HL-60 (cell line): Measurements from ENCODE around the gene SOX6.
"Not testable (repeated sequence)": the region's sequence is repeated elsewhere in the genome, so short reads cannot be mapped to it uniquely, and the experiment has no call there.

Experiments
- DNase-seq, 2 experiments: peaks; one replicate each; pipeline ENCODE4 v3.0.0-alpha.2; 2010 to 2020; ENCODE audit warnings: low read depth in 1 of 2, low spot score in 1 of 2
- H3K27ac ChIP-seq: fragments of 250-450 bp; sonication (Bioruptor Pico); replicated peaks from 2 replicates; pipeline ENCODE4 v1.5.1; 2020; ENCODE audit warnings: mild to moderate bottlenecking, moderate library complexity
- H3K27me3 ChIP-seq: fragments of 250-450 bp; sonication (Bioruptor Pico); 2 replicates; pipeline ENCODE4 v1.5.1; 2021; ENCODE audit warnings: mild to moderate bottlenecking, moderate library complexity; ENCODE audit not compliant: insufficient read depth, poor library complexity, severe bottlenecking
- H3K4me3 ChIP-seq: replicated peaks from 2 replicates; pipeline ENCODE4 v1.5.1; 2011; ENCODE audit warnings: mild to moderate bottlenecking, control low read depth, low read length; ENCODE audit not compliant: insufficient read depth
- GABPA ChIP-seq: IDR thresholded peaks from 2 replicates; pipeline ENCODE4 v1.6.1; 2012; ENCODE audit warnings: low read depth
- POLR2AphosphoS5 ChIP-seq: IDR thresholded peaks from 2 replicates; pipeline ENCODE4 v1.6.1; 2012; ENCODE audit warnings: low read depth
- REST ChIP-seq: IDR thresholded peaks from 2 replicates; pipeline ENCODE4 v1.6.1; 2012; ENCODE audit warnings: low read depth; ENCODE audit not compliant: insufficient replicate concordance
- SPI1 ChIP-seq: IDR thresholded peaks from 2 replicates; pipeline ENCODE4 v1.6.1; 2012; ENCODE audit warnings: low read depth, mild to moderate bottlenecking, borderline replicate concordance
- TF ChIP-seq, protein P1 (sequence below): IDR thresholded peaks from one replicate; pipeline ENCODE4 v1.5.1; 2011; ENCODE audit warnings: low read length, control low read depth, inconsistent platforms; ENCODE audit not compliant: insufficient read depth

Gene SOX6

DNA sequence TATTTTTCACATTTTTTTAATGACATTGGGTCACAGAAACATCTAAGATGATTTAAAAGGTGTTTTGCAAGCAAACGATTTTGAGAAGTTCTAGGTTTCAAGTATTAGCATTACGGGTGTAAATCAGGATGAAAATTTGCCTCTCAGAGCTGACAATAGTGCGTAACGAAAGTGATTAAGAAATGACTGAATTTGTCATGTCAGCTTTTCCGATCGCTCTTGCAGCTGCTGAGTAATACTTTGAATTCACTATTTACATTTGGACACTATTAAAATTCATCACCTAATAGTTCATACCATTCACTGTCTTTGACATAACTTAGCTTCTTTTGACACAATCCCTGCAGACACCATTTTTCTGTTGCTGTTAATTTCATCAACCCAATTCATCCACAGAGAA, 205.2 kb downstream of the SOX6 start:
- no peak for DNase-seq
- no peak overlapping the region for H3K27ac ChIP-seq
- TF ChIP-seq GABPA, result no peak
- TF ChIP-seq SPI1, result no peak
- TF ChIP-seq POLR2AphosphoS5, result no peak
- TF ChIP-seq REST, result no peak
- TF ChIP-seq, protein P1, sequence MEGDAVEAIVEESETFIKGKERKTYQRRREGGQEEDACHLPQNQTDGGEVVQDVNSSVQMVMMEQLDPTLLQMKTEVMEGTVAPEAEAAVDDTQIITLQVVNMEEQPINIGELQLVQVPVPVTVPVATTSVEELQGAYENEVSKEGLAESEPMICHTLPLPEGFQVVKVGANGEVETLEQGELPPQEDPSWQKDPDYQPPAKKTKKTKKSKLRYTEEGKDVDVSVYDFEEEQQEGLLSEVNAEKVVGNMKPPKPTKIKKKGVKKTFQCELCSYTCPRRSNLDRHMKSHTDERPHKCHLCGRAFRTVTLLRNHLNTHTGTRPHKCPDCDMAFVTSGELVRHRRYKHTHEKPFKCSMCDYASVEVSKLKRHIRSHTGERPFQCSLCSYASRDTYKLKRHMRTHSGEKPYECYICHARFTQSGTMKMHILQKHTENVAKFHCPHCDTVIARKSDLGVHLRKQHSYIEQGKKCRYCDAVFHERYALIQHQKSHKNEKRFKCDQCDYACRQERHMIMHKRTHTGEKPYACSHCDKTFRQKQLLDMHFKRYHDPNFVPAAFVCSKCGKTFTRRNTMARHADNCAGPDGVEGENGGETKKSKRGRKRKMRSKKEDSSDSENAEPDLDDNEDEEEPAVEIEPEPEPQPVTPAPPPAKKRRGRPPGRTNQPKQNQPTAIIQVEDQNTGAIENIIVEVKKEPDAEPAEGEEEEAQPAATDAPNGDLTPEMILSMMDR, result no peak

GRCh38 chr11:16149476-16149875, 206.9 kb downstream of the SOX6 start:
- Histone ChIP-seq H3K27ac (no peak overlapping the region), H3K4me3 (no peak overlapping the region), H3K27me3 (no peaks in the 10 kb centered on the region)
- no peak for DNase-seq
- TF ChIP-seq SPI1 (no peak), REST (no peak), GABPA (no peak), POLR2AphosphoS5 (no peak)
- TF ChIP-seq, protein P1, result no peak

More for the DNA sequence above, 205.2 kb downstream of the SOX6 start:
- no peaks in the 10 kb centered on the region for H3K27me3 ChIP-seq
- H3K4me3 ChIP-seq, result no peak overlapping the region

- no peak overlapping the region for H3K27ac ChIP-seq
These were observed 207.9 kb downstream of the SOX6 start for GRCh38 chr11:16148301-16148931.

GRCh38 chr11:16146980-16147379, 209.4 kb downstream of the SOX6 start:
- not testable (repeated sequence) for DNase-seq, H3K27ac ChIP-seq, H3K4me3 ChIP-seq, H3K27me3 ChIP-seq

More at GRCh38 chr11:16148301-16148931, 207.9 kb downstream of the SOX6 start:
- no peaks in the 10 kb centered on the region for H3K27me3 ChIP-seq
- H3K4me3 ChIP-seq, result no peak overlapping the region
- no peak for TF ChIP-seq SPI1
- TF ChIP-seq GABPA, result no peak
- no peak for TF ChIP-seq POLR2AphosphoS5
- TF ChIP-seq, protein P1, result no peak
- TF ChIP-seq REST, result no peak
- DNase-seq, result no peak

- not testable (repeated sequence) for DNase-seq, H3K27ac ChIP-seq, H3K27me3 ChIP-seq, H3K4me3 ChIP-seq
These were observed 214.7 kb downstream of the SOX6 start for GRCh38 chr11:16141614-16142013.

DNA sequence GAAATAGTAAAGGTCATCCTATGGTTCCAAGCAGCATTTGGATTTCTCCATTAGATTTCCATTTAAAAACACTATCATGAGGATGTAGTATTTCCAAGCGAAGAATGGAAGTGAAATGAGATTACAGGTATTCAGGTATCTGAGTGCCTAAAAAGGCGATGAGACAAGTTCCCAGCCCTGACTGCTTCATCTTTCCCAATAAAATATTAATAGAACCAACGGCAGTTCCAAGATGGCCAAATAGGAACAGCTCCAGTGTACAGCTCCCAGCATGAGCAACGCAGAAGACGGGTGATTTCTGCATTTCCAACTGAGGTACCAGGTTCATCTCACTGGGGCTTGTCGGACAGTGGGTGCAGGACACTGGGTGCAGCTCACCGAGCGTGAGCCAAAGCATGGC, 215.2 kb downstream of the SOX6 start:
- H3K4me3 ChIP-seq, H3K27me3 ChIP-seq, DNase-seq, H3K27ac ChIP-seq: not testable (repeated sequence)
